Fibroblast of pulmonary artery (primary cell): Measurements from ENCODE around the gene PAWR.
"Not testable (repeated sequence)": the region's sequence is repeated elsewhere in the genome, so short reads cannot be mapped to it uniquely, and the experiment has no call there.

Experiments used
- DNase-seq: peaks from one replicate; pipeline ENCODE4 v3.0.0-alpha.2; 2010; ENCODE audit warnings: low read depth
- H3K4me3 ChIP-seq: replicated peaks from 2 replicates; pipeline ENCODE4 v1.5.1; 2011; ENCODE audit warnings: low read depth, mild to moderate bottlenecking, control low read depth, low read length, moderate library complexity
- TF ChIP-seq, protein P1 (sequence below): IDR thresholded peaks from 2 replicates; pipeline ENCODE4 v1.5.1; 2011; ENCODE audit warnings: mild to moderate bottlenecking, control low read depth, low read length, inconsistent platforms; ENCODE audit errors: missing control alignments

The PAWR gene

DNA sequence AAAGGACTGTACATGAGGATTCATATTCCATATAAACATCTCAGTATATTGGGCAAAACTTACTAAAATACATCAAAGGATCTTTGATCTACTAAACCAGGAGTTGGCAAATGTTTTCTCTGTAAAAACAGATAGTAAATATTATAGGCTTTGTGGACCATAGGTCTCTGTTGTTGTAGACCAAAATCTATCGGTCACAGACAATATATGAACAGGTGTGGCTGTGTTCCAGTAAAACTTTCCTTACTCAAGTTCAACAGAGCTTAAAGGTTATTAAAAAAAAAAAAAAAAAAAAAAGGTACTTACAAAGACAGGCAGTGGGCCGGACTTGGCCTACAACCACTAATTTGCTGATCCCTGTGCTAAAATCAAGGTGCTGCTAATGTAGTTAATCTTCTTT, 40.3 kb downstream of the PAWR start:
- no peak for DNase-seq
- H3K4me3 ChIP-seq, result no peak overlapping the region
- TF ChIP-seq, protein P1, sequence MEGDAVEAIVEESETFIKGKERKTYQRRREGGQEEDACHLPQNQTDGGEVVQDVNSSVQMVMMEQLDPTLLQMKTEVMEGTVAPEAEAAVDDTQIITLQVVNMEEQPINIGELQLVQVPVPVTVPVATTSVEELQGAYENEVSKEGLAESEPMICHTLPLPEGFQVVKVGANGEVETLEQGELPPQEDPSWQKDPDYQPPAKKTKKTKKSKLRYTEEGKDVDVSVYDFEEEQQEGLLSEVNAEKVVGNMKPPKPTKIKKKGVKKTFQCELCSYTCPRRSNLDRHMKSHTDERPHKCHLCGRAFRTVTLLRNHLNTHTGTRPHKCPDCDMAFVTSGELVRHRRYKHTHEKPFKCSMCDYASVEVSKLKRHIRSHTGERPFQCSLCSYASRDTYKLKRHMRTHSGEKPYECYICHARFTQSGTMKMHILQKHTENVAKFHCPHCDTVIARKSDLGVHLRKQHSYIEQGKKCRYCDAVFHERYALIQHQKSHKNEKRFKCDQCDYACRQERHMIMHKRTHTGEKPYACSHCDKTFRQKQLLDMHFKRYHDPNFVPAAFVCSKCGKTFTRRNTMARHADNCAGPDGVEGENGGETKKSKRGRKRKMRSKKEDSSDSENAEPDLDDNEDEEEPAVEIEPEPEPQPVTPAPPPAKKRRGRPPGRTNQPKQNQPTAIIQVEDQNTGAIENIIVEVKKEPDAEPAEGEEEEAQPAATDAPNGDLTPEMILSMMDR, result no peak

DNA sequence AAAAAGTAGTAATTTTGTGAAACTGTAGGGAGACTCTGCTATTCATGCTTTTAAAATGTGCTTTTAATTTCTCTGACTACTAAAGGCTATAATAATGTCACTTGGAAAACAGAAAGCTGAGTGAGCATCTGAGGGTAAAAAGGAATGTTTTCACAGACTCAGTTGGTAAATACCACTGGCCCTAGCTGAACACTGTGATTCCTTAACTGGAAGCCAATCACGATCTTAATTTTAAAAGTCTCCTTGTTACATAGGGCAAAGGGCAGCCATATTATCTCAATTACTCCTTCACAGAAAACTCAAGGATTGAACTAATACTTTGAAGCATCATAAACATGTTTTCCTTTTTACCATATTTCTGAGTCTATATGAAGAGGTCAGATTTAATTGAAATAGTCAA, 41.9 kb downstream of the PAWR start:
- no peak for DNase-seq
- TF ChIP-seq, protein P1, result no peak
- no peak overlapping the region for H3K4me3 ChIP-seq

DNA sequence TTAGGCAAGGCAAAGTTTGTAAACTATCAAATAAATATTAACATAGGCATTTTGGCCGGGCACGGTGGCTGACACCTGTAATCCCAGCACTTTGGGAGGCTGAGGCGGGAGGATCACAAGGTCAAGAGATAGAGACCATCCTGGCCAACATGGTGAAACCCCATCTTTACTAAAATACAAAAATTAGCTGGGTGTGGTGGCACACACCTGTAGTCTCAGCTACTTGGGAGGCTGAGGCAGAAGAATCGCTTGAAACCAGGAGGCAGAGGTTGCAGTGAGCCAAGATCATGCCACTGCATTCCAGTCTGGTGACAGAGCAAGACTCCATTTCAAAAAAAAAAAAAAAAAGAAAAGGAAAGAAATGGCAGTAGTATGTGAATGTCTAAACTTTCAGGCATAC, 43.9 kb downstream of the PAWR start:
- not testable (repeated sequence) for DNase-seq, H3K4me3 ChIP-seq

DNA sequence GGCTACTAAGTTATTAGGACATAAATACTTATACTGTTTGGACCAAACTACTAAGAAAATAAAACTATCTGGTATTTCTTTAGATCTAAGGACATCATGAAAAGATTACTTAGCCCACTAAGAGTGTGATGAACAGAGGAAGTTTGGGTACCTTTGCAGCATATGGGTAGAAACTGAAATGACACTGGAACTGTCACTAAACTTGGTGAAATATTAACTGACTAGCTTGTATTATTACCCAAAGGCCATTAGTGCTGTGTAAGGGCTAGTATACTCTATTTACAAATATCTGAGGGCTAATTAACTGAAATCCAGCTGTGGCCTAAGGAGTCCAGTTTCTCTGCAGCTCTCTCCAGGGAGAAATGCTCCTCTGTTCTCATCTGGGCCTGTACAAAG, 45.5 kb downstream of the PAWR start:
- TF ChIP-seq, protein P1, result no peak
- H3K4me3 ChIP-seq, result no peak overlapping the region
- DNase-seq, result no peak

DNA sequence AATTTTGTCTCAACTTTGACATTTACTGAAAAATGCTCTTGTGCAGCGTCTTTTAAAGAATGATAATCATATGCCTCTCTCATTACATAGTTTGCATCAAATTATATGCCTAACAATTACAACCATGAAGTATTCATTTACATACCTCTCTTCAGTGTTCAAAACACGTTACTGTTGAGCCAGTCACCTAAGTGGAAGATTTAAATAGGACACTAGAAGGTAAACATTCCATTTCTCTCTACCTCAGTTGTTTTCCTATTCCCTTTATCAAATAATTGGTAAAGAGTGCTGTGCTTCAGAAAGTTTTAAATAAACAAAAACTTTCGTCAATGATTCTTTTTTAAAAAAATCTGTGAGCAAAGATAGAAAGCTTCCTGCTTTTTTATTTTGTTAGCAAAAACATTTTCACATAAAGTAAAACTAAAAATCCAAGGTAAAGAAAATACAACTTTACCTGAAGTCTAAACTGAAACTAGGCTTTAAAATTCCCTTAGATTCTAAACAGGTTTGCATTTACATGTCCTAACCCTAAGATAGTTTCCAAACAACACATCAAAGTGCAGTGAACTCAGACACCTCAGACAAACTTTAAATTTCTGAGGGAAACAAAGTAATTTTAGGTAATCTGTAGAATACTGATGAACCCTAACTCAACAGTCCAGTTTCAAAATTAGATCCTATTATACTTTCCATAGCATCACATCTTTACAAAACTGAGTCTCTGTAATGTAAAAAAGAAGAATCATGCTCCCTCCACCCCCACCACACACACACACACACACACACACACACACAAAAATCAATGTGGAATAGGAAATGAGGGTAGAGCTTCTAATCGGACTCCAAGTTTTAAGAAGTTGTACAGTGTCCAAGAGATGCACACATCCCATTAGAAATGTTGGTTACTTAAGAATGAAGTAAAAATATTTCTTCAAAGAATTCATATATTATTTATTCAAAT, 46.2 kb downstream of the PAWR start:
- no peak overlapping the region for H3K4me3 ChIP-seq
- TF ChIP-seq, protein P1, result no peak
- no peak for DNase-seq

DNA sequence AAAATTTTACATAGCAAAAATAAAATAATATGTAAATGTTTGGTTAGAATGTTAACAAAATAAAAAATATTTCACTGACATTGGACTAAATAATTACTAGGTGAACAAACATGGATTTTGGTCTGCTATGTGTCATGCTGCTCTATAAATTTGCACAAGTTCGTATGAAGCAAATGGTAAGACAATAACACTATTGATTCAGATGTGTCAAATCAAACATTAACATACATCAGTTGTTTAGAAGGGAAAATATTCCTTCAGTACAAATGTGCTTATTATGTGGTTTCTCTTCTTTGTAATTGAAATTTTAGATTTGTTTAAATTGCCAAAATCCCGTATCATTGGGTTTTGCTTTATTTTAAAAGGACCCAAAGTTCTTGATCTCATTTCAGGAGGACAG, 46.9 kb downstream of the PAWR start:
- no peak for DNase-seq
- no peak overlapping the region for H3K4me3 ChIP-seq
- TF ChIP-seq, protein P1, result no peak

DNA sequence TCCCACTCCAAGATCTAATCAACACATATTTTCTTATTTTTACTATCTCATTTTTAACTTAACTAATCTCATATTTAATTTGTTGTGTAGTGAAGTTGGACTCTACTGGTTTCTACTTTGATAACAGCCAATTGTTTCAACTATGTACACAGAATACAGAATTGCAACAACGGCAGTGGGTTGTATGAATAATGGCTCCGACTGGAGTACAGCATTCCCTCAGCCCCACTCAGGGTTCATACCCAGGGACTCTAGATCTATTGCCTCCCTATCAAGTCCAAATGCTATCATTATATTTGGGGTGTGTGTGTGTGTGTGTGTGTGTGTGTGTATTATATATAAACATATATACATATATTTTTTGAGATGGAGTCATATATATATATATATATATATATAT, 52.3 kb downstream of the PAWR start:
- TF ChIP-seq, protein P1, result no peak
- no peak overlapping the region for H3K4me3 ChIP-seq
- no peak for DNase-seq
